Muscle layer of colon (tissue), 2 donors: ENCODE results near the gene ADAMTSL2.

ENCODE experiments used
- H3K27ac ChIP-seq: one replicate; pipeline ENCODE4 v1.7.0; 2013; ENCODE audit warnings: low read depth, mild to moderate bottlenecking, low read length, moderate library complexity
- H3K27me3 ChIP-seq, 2 donors: one replicate each; pipeline ENCODE4 v1.7.0; 2013; ENCODE audit warnings: low read length in 2 of 2, mild to moderate bottlenecking in 2 of 2; ENCODE audit not compliant: insufficient read depth in 2 of 2, control insufficient read depth in 1 of 2
- H3K36me3 ChIP-seq: one replicate; pipeline ENCODE4 v1.7.0; 2013; ENCODE audit warnings: mild to moderate bottlenecking, low read length; ENCODE audit not compliant: insufficient read depth
- H3K4me1 ChIP-seq: one replicate; pipeline ENCODE4 v1.7.0; 2013; ENCODE audit warnings: mild to moderate bottlenecking, low read length; ENCODE audit not compliant: insufficient read depth
- H3K4me3 ChIP-seq, 2 donors: one replicate each; pipeline ENCODE4 v1.7.0; 2013; ENCODE audit warnings: low read length in 2 of 2, low read depth in 1 of 2, mild to moderate bottlenecking in 1 of 2, moderate library complexity in 1 of 2
- H3K9ac ChIP-seq: one replicate; pipeline ENCODE4 v1.7.0; 2013; ENCODE audit warnings: low read length
- H3K9me3 ChIP-seq: one replicate; pipeline ENCODE4 v1.7.0; 2013; ENCODE audit warnings: mild to moderate bottlenecking, low read length
- donor health status: abdominal sarcoma.
- donor health status: Adenocarcinoma of cecum.

The ADAMTSL2 gene

DNA sequence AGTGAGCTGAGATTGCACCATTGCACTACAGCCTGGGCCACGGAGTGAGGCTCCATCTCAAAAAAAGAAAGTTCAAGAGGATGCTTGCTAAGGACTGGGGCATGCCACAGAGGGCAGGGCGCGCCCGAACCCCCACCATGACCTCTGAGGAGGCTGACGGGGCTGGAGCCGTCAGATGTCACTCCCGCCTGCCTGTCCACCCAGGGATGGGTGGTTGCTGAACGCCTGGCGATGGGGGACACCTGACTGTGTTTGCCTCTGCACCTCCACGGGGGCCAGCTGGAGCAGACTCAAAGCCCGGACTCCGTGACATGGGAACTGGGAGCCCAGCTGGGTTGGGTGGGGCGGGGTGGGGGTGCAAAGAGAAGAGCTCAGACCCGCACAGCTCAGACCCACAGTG is 31.9 kb downstream of the ADAMTSL2 start:
- Histone ChIP-seq H3K4me3 (no peak overlapping the region), H3K9me3 (no peaks in the 10 kb centered on the region), H3K4me1 (peaks cover 28% of the 10 kb centered on the region), H3K27ac (no peak overlapping the region), H3K36me3 (no peaks in the 10 kb centered on the region), H3K27me3 (no peaks in the 10 kb centered on the region), H3K9ac (no peak overlapping the region)

DNA sequence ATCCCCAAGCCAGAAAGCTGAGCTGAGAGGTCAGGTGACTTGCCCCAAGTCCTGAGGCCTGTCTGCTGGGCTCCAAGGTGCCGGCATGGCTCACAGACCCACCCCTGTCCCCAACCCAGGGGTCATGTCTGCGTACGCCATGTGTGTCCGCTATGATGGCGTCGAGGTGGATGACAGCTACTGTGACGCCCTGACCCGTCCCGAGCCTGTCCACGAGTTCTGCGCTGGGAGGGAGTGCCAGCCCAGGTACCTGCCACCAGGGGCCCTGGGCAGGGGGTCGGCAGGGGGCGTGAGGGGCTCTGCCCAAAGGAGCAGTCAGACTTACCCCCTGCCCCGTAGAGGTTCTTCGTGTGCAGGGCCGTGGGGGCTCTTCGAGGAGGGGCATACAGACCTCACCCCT is 32.3 kb downstream of the ADAMTSL2 start:
- H3K36me3 ChIP-seq = no peaks in the 10 kb centered on the region
- H3K4me1 ChIP-seq = peaks cover 28% of the 10 kb centered on the region
- no peaks in the 10 kb centered on the region for H3K27me3 ChIP-seq
- no peak overlapping the region for H3K9ac ChIP-seq
- no peaks in the 10 kb centered on the region for H3K9me3 ChIP-seq
- no peak overlapping the region for H3K4me3 ChIP-seq
- no peak overlapping the region for H3K27ac ChIP-seq

DNA sequence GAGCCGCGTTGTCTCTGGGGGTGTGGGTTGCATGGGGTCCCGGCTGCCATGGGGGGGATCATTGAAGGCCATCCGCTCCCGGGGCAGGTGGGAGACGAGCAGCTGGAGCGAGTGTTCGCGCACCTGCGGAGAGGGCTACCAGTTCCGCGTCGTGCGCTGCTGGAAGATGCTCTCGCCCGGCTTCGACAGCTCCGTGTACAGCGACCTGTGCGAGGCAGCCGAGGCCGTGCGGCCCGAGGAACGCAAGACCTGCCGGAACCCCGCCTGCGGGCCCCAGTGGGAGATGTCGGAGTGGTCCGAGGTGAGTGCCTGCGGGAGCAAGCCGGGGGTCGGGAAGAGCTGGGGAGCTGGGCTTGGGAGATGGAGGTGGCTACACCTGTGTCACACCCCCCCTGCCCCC is 33.7 kb downstream of the ADAMTSL2 start:
- Histone ChIP-seq H3K36me3 (no peaks in the 10 kb centered on the region), H3K27me3 (no peaks in the 10 kb centered on the region), H3K9ac (no peak overlapping the region), H3K27ac (no peak overlapping the region), H3K9me3 (no peaks in the 10 kb centered on the region), H3K4me1 (peaks cover 37% of the 10 kb centered on the region), H3K4me3 (no peak overlapping the region)

DNA sequence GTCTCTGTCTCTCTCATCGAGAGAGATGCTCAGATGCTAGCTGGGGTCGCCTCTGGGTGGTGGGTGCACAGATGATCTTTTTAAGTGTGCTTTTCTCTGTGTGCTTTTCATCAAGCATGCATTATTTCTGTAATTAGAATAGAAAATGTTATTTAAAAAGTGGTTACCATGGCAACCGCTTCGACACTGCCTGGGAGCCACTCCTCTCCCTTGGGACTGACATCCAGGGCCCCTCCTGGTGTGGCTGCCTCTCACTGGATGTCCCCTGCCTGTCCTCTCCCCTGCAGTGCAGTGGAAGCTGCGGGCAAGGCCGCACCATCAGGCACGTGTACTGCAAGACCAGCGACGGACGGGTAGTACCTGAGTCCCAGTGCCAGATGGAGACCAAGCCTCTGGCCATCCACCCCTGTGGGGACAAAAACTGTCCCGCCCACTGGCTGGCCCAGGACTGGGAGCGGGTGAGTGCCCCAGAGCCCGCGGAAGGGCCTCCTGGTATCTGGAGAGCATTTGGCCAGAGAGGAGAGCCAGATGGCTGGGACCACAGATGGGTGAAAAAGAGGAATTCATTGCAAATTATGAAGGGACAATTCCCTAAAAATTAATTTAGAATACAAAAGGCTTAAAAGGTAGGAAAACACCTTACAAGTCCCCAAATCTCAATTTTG is 34.7 kb downstream of the ADAMTSL2 start:
- no peak overlapping the region for H3K9ac ChIP-seq
- no peak overlapping the region for H3K4me3 ChIP-seq
- H3K36me3 ChIP-seq = no peaks in the 10 kb centered on the region
- H3K27ac ChIP-seq = no peak overlapping the region
- no peaks in the 10 kb centered on the region for H3K27me3 ChIP-seq
- H3K9me3 ChIP-seq = no peaks in the 10 kb centered on the region
- peaks cover 39% of the 10 kb centered on the region for H3K4me1 ChIP-seq

DNA sequence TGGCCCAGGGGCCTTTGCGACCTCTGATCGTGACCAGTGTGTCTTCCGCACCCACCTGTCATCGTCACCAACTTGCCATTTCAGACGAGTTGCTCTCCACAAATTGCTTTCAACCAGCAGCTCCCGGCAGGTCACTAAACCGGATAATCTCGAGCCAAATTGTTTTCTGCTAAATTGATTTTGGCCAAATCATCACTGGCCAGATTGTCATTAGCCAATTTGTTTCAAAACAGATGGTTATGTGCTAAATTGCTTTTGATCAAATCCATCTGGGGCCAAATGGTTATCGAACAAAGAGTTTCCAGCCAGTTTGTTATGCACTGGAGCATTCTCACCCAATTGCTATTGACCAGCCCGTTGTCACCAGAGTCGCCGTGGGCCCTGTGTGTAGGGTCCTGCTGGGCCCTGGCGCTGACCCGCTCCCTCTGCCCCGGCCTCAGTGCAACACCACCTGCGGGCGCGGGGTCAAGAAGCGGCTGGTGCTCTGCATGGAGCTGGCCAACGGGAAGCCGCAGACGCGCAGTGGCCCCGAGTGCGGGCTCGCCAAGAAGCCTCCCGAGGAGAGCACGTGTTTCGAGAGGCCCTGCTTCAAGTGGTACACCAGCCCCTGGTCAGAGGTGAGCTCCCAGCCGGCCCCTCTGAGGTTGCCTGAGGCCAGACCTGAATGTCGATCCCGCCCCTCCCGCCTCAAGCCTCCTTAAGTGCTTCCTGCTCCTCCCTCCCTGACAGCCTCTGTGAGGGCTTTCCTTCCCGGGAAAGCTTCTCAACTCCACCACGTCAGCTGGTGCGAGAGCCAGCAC is 35.6 kb downstream of the ADAMTSL2 start:
- no peaks in the 10 kb centered on the region for H3K36me3 ChIP-seq
- H3K4me1 ChIP-seq = peaks cover 33% of the 10 kb centered on the region
- no peak overlapping the region for H3K4me3 ChIP-seq
- no peaks in the 10 kb centered on the region for H3K27me3 ChIP-seq
- H3K9me3 ChIP-seq = no peaks in the 10 kb centered on the region
- H3K9ac ChIP-seq = no peak overlapping the region
- H3K27ac ChIP-seq = no peak overlapping the region

DNA sequence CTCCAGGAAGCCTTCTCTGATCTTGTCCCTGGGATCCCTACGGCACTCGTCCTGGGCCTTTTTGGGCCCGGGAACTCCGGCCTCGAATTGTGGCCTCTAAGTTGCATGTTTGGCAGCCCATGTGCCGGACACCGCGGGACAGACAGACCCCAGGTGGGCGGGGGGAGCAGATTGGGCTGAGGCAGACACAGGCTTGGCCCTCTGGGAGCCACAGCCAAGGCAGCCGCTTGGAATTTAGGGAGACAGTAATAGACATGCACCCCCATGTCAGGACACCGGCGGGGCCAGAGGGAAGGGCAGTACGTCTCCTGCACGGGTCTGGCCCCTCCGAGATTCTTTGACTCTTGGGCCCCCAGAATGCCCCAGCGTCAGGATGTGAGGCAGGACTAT is 36.2 kb downstream of the ADAMTSL2 start:
- H3K9me3 ChIP-seq = no peaks in the 10 kb centered on the region
- H3K9ac ChIP-seq = no peak overlapping the region
- H3K4me3 ChIP-seq = no peak overlapping the region
- no peaks in the 10 kb centered on the region for H3K36me3 ChIP-seq
- no peak overlapping the region for H3K27ac ChIP-seq
- peaks cover 27% of the 10 kb centered on the region for H3K4me1 ChIP-seq
- H3K27me3 ChIP-seq = no peaks in the 10 kb centered on the region

DNA sequence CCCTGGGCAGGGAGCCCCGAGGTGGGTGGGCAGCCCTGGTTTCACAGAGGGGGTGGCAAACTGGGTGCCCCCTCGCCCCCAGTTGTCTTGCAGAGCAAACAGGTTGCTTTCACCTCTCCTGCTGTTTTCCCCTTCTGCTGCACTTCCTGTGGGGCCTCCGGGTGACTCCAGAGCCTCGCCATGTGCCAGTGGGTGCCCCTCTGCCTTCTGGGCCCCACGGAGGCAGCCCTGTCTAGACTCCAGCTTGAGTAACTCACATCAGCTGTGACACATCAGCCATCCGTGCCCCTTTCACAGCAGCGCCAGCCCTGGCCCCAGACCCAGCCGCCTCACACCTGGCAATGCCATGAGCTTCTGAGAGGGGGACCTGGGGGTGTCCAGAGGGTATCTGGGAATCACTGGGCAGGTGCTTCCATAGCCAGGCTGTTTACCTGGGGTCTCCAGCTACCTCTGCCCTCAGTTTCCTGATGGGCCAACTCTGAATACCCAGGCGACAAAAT is 36.9 kb downstream of the ADAMTSL2 start:
- Histone ChIP-seq H3K27ac (no peak overlapping the region), H3K4me3 (no peak overlapping the region), H3K9me3 (no peaks in the 10 kb centered on the region), H3K4me1 (peaks cover 22% of the 10 kb centered on the region), H3K27me3 (no peaks in the 10 kb centered on the region), H3K9ac (no peak overlapping the region), H3K36me3 (no peaks in the 10 kb centered on the region)

DNA sequence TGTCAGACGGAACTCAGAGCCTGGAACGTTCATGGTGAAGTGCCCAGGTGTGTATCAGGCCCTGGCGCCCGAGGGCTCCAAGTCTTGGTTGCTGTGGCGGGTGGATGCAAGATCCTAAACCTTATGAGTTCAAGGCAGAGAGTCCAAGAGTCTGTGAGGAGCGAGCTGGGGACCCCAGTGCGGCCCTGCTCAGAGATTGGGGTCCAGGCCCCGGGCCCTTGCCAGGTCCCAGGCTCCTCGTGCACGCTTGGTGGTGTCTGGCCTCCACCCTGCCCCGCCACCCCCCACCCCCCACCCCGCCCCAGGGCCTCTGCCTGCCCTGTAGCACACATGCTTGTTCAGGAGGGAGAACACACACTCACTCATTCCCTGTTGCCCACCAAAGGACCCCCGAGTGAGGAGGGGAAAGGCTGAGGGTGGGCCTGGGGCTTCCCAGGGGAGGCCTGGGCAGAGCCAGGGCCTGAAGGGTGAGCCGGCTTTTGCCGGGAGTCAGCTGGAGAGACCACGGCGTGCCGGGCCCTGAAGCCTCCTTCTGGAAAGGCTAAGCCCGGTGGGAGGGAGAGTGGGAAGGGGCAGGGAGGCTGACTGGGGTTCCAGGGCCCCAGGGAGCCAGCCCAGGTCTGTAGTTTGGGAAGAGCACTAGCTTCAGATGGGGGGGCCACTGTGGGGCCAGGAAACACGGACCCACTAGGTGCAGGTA is 37.5 kb downstream of the ADAMTSL2 start:
- no peak overlapping the region for H3K9ac ChIP-seq
- no peaks in the 10 kb centered on the region for H3K36me3 ChIP-seq
- peaks cover 25% of the 10 kb centered on the region for H3K4me1 ChIP-seq
- no peaks in the 10 kb centered on the region for H3K9me3 ChIP-seq
- H3K27ac ChIP-seq = peak overlapping the region; percentile 58
- no peaks in the 10 kb centered on the region for H3K27me3 ChIP-seq
- H3K4me3 ChIP-seq = peak overlapping the region in 1 of 2 donors; percentile 38

DNA sequence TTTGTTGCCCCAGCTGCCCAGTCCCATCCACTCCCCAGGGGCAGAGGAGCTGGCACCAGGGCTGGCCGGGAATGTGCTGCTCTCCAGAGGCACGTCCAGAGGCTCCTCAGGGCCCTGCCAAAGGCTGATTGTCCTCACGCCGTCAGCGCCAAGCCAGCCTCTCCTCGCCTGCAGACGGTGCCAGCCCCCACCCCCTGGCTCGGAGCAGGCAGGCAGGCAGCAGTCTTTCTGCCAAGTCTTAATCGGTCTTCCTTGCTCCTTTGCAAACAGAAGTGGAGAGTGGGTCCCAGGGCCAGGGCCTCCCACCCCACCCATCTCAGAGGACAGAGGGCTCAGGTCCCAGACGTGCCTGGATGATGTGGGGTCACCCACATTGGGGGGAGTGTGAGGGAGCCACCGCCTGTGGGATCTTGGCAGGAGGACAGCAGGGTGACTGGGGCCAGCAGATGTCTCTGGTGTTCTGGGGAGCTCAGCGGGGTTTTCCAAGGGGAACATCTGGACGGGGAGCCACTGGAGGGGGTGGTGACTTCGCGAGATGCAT is 38.4 kb downstream of the ADAMTSL2 start:
- Histone ChIP-seq H3K27ac (peak overlapping the region; percentile 58), H3K27me3 (no peaks in the 10 kb centered on the region), H3K9me3 (no peaks in the 10 kb centered on the region), H3K9ac (no peak overlapping the region), H3K36me3 (no peaks in the 10 kb centered on the region), H3K4me3 (peak overlapping the region in 1 of 2 donors; percentile 38), H3K4me1 (peaks cover 25% of the 10 kb centered on the region)

DNA sequence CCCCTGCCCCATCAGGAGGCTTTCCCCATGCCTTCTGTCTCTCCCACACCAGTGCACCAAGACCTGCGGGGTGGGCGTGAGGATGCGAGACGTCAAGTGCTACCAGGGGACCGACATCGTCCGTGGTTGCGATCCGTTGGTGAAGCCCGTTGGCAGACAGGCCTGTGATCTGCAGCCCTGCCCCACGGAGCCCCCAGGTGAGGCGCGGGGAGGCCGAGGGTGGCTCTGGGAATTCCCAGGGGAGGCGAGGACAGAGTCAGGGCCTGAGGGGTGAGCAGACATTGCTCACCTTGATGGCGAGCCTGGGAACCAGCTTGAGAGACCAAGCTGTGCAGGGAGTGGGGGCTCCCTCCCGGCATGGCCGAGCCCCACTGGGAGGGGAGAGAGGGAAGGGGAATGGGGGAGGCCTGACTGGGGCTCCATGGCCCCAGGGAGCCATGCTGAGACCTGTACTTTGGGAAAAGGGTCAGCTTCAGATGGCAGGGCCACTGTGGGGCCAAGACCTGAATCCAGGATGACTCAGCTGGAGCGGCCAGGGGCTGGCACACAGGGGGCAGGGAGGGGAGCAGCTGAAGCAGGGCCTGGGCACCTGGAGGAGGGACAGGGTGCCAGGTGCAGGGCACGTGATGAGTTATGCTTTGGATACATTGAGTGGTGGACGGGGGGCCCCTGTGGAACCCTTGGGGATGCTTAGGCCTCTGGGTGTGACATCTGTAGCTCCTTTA is 39.4 kb downstream of the ADAMTSL2 start:
- Histone ChIP-seq H3K9me3 (no peaks in the 10 kb centered on the region), H3K27me3 (peaks cover 0 to 6% of the 10 kb centered on the region in 2 donors), H3K9ac (no peak overlapping the region), H3K4me3 (no peak overlapping the region), H3K4me1 (peaks cover 25% of the 10 kb centered on the region), H3K27ac (no peak overlapping the region), H3K36me3 (no peaks in the 10 kb centered on the region)

DNA sequence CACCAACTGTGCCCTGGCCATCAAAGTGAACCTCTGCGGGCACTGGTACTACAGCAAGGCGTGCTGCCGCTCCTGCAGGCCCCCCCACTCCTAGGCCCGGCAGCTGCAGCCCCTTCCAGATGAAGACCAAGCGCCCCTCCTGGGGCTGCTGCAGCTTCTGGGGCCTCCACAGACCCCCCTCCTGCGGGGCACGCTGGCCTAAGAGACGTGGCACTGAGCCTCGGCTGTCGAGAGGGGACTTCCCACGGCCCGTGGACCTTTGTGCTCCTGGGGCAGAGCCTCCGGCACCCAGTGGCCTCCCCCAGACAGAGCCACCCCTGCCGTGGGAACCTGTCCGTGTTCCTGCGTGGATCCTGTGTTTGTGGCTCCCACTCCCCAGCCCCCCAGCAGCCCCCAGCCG is 40.3 kb downstream of the ADAMTSL2 start:
- peaks cover 25% of the 10 kb centered on the region for H3K4me1 ChIP-seq
- H3K9ac ChIP-seq = no peak overlapping the region
- no peak overlapping the region for H3K4me3 ChIP-seq
- H3K36me3 ChIP-seq = no peaks in the 10 kb centered on the region
- no peaks in the 10 kb centered on the region for H3K9me3 ChIP-seq
- peaks cover 0 to 6% of the 10 kb centered on the region in 2 donors for H3K27me3 ChIP-seq
- H3K27ac ChIP-seq = no peak overlapping the region
